Endothelial cell of umbilical vein (primary cell): ENCODE measurements around the gene SLC9A9. TPM values are rescaled to one million over a fixed set of nuclear protein-coding genes. Genes with fewer than 3 reads are reported as not detected.

ENCODE experiments used
- BruUV-seq: library from RNA; stranded (reverse); fragments of 400-500 nt; replicated peaks from 2 replicates; lab custom pipeline; 2021; lab: Mats Ljungman, UMichigan
- CTCF ChIA-PET: fragments of 300-600, 350-600 bp; sonication (Branson Sonifier 250); formaldehyde crosslinking; loops from one replicate; lab custom pipeline; 2021; ENCODE audit warnings: antibody characterized with exemption, inconsistent platforms; lab: Charles Lee
- POLR2A ChIA-PET: fragments of 300-600, 350-600 bp; sonication (Branson Sonifier 250); formaldehyde crosslinking; loops from one replicate; lab custom pipeline; 2021; ENCODE audit warnings: antibody characterized with exemption, inconsistent platforms; lab: Charles Lee
- DNase-seq: peaks from one replicate; pipeline ENCODE4 v3.0.0-alpha.2; 2011; ENCODE audit warnings: low read depth, low spot score
- FAIRE-seq: peaks from 2 replicates; lab custom pipeline; 2011; peaks lifted over from hg19 to GRCh38; lab: Jason Lieb, UNC
- H2AFZ ChIP-seq: 2 replicates; pipeline ENCODE4 v1.6.0; 2012; ENCODE audit warnings: low read depth, low read length, control low read depth, inconsistent platforms
- H3K27ac ChIP-seq: 2 replicates; pipeline ENCODE4 v1.5.1; 2011; ENCODE audit warnings: low read depth, mild to moderate bottlenecking, control low read depth, low read length, moderate library complexity; ENCODE audit not compliant: insufficient read depth
- H3K27me3 ChIP-seq, 2 experiments: 2 replicates each; pipeline versions ENCODE4 v1.6.0 to v1.6.1; 2011; ENCODE audit warnings: low read length in 2 of 2, mixed read lengths in 1 of 2; ENCODE audit not compliant: control insufficient read depth in 2 of 2, insufficient read depth in 2 of 2
- H3K36me3 ChIP-seq, 2 experiments: 2 replicates in 1 of 2; 3 replicates in 1 of 2; pipeline ENCODE4 v1.5.1; 2011; ENCODE audit warnings: low read length in 2 of 2, mild to moderate bottlenecking in 1 of 2, moderate library complexity in 1 of 2; ENCODE audit not compliant: control insufficient read depth in 2 of 2, insufficient read depth in 2 of 2; ENCODE audit errors: extremely low read depth in 1 of 2
- H3K4me1 ChIP-seq: 3 replicates; pipeline ENCODE4 v1.5.1; 2011; ENCODE audit warnings: mild to moderate bottlenecking, low read length; ENCODE audit not compliant: control insufficient read depth, insufficient read depth; ENCODE audit errors: extremely low read depth
- H3K4me2 ChIP-seq: 2 replicates; pipeline ENCODE4 v1.6.1; 2011; ENCODE audit warnings: low read length, control low read depth, mixed read lengths; ENCODE audit not compliant: insufficient read depth
- H3K4me3 ChIP-seq, 3 experiments: fragments of 200-600 bp in 1 of 3; sonication (generic), shearing (Covaris generic) in 1 of 3; replicated peaks in 1 of 3; 2 replicates each; pipeline ENCODE4 v1.5.1; 2011 to 2016; ENCODE audit warnings: control low read depth in 3 of 3, low read length in 3 of 3, mild to moderate bottlenecking in 2 of 3, inconsistent platforms in 1 of 3, low read depth in 1 of 3, moderate library complexity in 1 of 3; ENCODE audit not compliant: insufficient read depth in 1 of 3
- H3K79me2 ChIP-seq: 2 replicates; pipeline ENCODE4 v1.6.0; 2012; ENCODE audit warnings: low read length, inconsistent platforms; ENCODE audit not compliant: control insufficient read depth, insufficient read depth
- H3K9ac ChIP-seq: replicated peaks from 2 replicates; pipeline ENCODE3; 2011; ENCODE audit warnings: low read length, control low read depth; ENCODE audit not compliant: insufficient read depth; ENCODE audit errors: extremely low read depth
- H3K9me1 ChIP-seq: replicated peaks from 3 replicates; pipeline ENCODE4 v1.6.0; 2011; ENCODE audit warnings: mild to moderate bottlenecking, low read length; ENCODE audit not compliant: control insufficient read depth, insufficient read depth; ENCODE audit errors: extremely low read depth
- H3K9me3 ChIP-seq: replicated peaks from 2 replicates; pipeline ENCODE4 v1.5.1; 2012; ENCODE audit warnings: low read length, inconsistent platforms; ENCODE audit not compliant: control insufficient read depth, insufficient read depth
- H4K20me1 ChIP-seq: replicated peaks from 2 replicates; pipeline ENCODE3; 2011; ENCODE audit warnings: mild to moderate bottlenecking, low read length; ENCODE audit not compliant: control insufficient read depth, insufficient read depth; ENCODE audit errors: extremely low read depth
- EZH2 ChIP-seq: IDR thresholded peaks from 2 replicates; pipeline ENCODE4 v1.6.1; 2012; ENCODE audit warnings: borderline replicate concordance, low read depth, mild to moderate bottlenecking, moderate library complexity, low read length, inconsistent platforms; ENCODE audit not compliant: severe bottlenecking
- FOS ChIP-seq: IDR thresholded peaks from 2 replicates; pipeline ENCODE4 v1.6.1; 2011; ENCODE audit warnings: mild to moderate bottlenecking, low read length, moderate library complexity, borderline replicate concordance; ENCODE audit not compliant: insufficient read depth
- GATA2 ChIP-seq: IDR thresholded peaks from 2 replicates; pipeline ENCODE4 v1.7.0; 2011; ENCODE audit warnings: low read depth, mild to moderate bottlenecking, moderate library complexity, mixed read lengths, low read length; ENCODE audit not compliant: insufficient read length, insufficient read depth
- JUN ChIP-seq: IDR thresholded peaks from 2 replicates; pipeline ENCODE4 v1.6.1; 2011; ENCODE audit warnings: borderline replicate concordance, low read depth; ENCODE audit not compliant: insufficient read length, insufficient read depth
- MAX ChIP-seq: IDR thresholded peaks from 2 replicates; pipeline ENCODE4 v1.6.1; 2011; ENCODE audit not compliant: insufficient read depth, insufficient read length
- MYC ChIP-seq: IDR thresholded peaks from one replicate; pipeline ENCODE4 v1.6.1; 2011; ENCODE audit warnings: mild to moderate bottlenecking, low read depth, low read length
- POLR2A ChIP-seq: IDR thresholded peaks from 2 replicates; pipeline ENCODE4 v1.6.1; 2012; ENCODE audit warnings: low read depth, mild to moderate bottlenecking, control low read depth, low read length
- POLR2AphosphoS5 ChIP-seq: IDR thresholded peaks from 2 replicates; pipeline ENCODE4 v1.6.1; 2012; ENCODE audit warnings: low read depth, mild to moderate bottlenecking, control low read depth, low read length, moderate library complexity; ENCODE audit not compliant: insufficient read depth
- dilution Hi-C: fragments of 300-500 bp; cut with MboI; formaldehyde crosslinking; loops from one replicate; pipeline ENCODE4 v1.15.0; 2019; ENCODE audit warnings: low sequenced_read_pairs; ENCODE audit not compliant: extremely low pct_ligation_motif_present
- intact Hi-C: fragments of 100-400 bp; cut with micrococcal nuclease; formaldehyde crosslinking; loops from one replicate; pipeline ENCODE4 v1.10.0; 2022
- polyA plus RNA-seq, 4 experiments: library from polyadenylated mRNA; depleted of rRNA in 3 of 4; stranded (reverse) in 3 of 4; unstranded in 1 of 4; fragments of >200 nt; gene quantifications; 2 replicates each; pipeline versions ENCODE4 v1.2.1 to v1.2.3, GENCODE V29; 2011 to 2012; ENCODE audit warnings: missing spikeins in 1 of 4
- total RNA-seq: library from RNA; stranded (reverse); gene quantifications from 2 replicates; pipeline ENCODE4 v1.2.3, GENCODE V29; 2021
- TF ChIP-seq, protein P1 (sequence below), 2 donors: IDR thresholded peaks; 1 replicate in 1 of 2; 2 replicates in 1 of 2; pipeline ENCODE4 v1.5.1; 2011; ENCODE audit warnings: low read length in 2 of 2, mild to moderate bottlenecking in 2 of 2, moderate library complexity in 2 of 2, control low read depth in 1 of 2, inconsistent platforms in 1 of 2, low read depth in 1 of 2; ENCODE audit not compliant: insufficient read depth in 1 of 2; ENCODE audit errors: extremely low read depth in 1 of 2

Gene SLC9A9
- total and polyA plus RNA-seq, 2 donors (not counting 3 experiments of a cell fraction or from before 2014, with no cell fraction given), result 1.5 to 1.8 TPM

DNA sequence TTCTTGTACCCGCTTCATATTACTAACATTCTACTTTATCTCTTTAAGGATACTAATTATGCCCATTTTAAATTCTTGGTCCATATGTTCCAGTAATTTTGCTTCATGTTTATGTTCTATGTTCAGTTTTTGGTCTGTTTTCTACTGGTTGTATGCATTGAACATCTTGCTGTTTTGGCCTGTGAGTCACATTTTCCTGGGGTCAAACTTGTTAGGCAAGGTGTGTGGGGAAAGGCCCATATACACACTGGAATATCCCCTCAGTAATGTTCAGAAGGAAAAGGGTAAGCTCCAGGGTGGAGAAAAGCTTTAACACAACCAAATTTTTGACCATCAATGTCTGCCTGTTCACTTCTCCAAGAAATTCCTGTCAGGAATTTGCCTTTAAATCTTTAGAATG lies 337.7 kb downstream of the SLC9A9 start:
- no peaks in the 10 kb centered on the region for H3K9me1 ChIP-seq
- H3K27me3 ChIP-seq, result no peaks in the 10 kb centered on the region
- FAIRE-seq, result no peak
- no peak overlapping the region for H3K4me3 ChIP-seq
- intact Hi-C loops, result no loop called here
- no peak overlapping the region for H3K9ac ChIP-seq
- H3K27ac ChIP-seq, result no peak overlapping the region
- no peak for DNase-seq
- no peaks in the 10 kb centered on the region for H4K20me1 ChIP-seq
- H3K79me2 ChIP-seq, result no peaks in the 10 kb centered on the region
- no peak for TF ChIP-seq FOS
- no peak for TF ChIP-seq EZH2
- TF ChIP-seq, protein P1, sequence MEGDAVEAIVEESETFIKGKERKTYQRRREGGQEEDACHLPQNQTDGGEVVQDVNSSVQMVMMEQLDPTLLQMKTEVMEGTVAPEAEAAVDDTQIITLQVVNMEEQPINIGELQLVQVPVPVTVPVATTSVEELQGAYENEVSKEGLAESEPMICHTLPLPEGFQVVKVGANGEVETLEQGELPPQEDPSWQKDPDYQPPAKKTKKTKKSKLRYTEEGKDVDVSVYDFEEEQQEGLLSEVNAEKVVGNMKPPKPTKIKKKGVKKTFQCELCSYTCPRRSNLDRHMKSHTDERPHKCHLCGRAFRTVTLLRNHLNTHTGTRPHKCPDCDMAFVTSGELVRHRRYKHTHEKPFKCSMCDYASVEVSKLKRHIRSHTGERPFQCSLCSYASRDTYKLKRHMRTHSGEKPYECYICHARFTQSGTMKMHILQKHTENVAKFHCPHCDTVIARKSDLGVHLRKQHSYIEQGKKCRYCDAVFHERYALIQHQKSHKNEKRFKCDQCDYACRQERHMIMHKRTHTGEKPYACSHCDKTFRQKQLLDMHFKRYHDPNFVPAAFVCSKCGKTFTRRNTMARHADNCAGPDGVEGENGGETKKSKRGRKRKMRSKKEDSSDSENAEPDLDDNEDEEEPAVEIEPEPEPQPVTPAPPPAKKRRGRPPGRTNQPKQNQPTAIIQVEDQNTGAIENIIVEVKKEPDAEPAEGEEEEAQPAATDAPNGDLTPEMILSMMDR (IDR thresholded peaks at IDR 0.05; ENCODE audit: extremely low read depth in 1 of 2, insufficient read depth in 1 of 2, low read depth in 1 of 2, low read length in 2 of 2), result no peak
- no peak for TF ChIP-seq MYC
- TF ChIP-seq JUN, result no peak
- no peak for TF ChIP-seq GATA2
- no peak for TF ChIP-seq POLR2A
- no peak for TF ChIP-seq POLR2AphosphoS5
- no peak for TF ChIP-seq MAX
- no peaks in the 10 kb centered on the region for H3K36me3 ChIP-seq
- no peaks in the 10 kb centered on the region for H3K4me1 ChIP-seq
- ChIA-PET POLR2A (no interaction called here), CTCF (interaction anchor here (1.0 kb wide), 1 partner anchor 10 kb away, joined by 3 read pairs; no protein-coding TSS in a partner anchor)
- no TSS peak for BruUV-seq
- H2AFZ ChIP-seq, result no peak overlapping the region
- dilution Hi-C loops, result no loop called here
- no peak overlapping the region for H3K4me2 ChIP-seq
- no peaks in the 10 kb centered on the region for H3K9me3 ChIP-seq
